ENCODE measurements around the gene RBMS1. TPM values are rescaled to one million over a fixed set of nuclear protein-coding genes. Genes with fewer than 3 reads are reported as not detected.

The RBMS1 gene
- total and polyA plus RNA-seq, 2 of the 4 experiments (the other 2 are of a cell fraction), result 43.5 to 64.9 TPM

- H3K79me1 ChIP-seq (ENCODE audit: low read depth in 1 of 2, low read length in 2 of 2), result peaks cover 25 to 64% of the 10 kb centered on the region in 2 experiments
- no peak overlapping the region for H3K18ac ChIP-seq (ENCODE audit: low read depth, low read length)
- no peak overlapping the region for H4K91ac ChIP-seq (ENCODE audit: insufficient read depth, low read depth, low read length)
- no peak overlapping the region for H3K4me2 ChIP-seq (ENCODE audit: low read depth, low read length)
- TF ChIP-seq FOS (IDR thresholded peaks at IDR 0.05; ENCODE audit: low read depth, low read length), result no peak
- TF ChIP-seq MAZ (IDR thresholded peaks at IDR 0.05; ENCODE audit: borderline replicate concordance, low read depth, low read length), result no peak
- TF ChIP-seq CHD1 (IDR thresholded peaks at IDR 0.05; ENCODE audit: low read depth, low read length), result no peak
- TF ChIP-seq MXI1 (IDR thresholded peaks at IDR 0.05; ENCODE audit: borderline replicate concordance, low read depth, low read length), result no peak
- TF ChIP-seq CTCF (conservative IDR thresholded peaks at IDR 0.05; ENCODE audit: low read depth, low read length), result no peak
- no peak for TF ChIP-seq CEBPB (IDR thresholded peaks at IDR 0.05; ENCODE audit: low read depth, low read length)
- no peak for TF ChIP-seq POLR2A (IDR thresholded peaks at IDR 0.05; ENCODE audit: low read depth, low read length)
- no peak for TF ChIP-seq NFE2L2 (IDR thresholded peaks at IDR 0.05; ENCODE audit: low read depth, low read length)
- TF ChIP-seq RAD21 (IDR thresholded peaks at IDR 0.05; ENCODE audit: low read length), result no peak
- no peak for TF ChIP-seq MAFK (IDR thresholded peaks at IDR 0.05; ENCODE audit: low read depth, low read length)
- TF ChIP-seq ELK1 (IDR thresholded peaks at IDR 0.05; ENCODE audit: borderline replicate concordance, low read depth, low read length), result no peak
- no peak for TF ChIP-seq RFX5 (IDR thresholded peaks at IDR 0.05; ENCODE audit: low read depth, low read length)
- TF ChIP-seq BHLHE40 (IDR thresholded peaks at IDR 0.05; ENCODE audit: low read depth, low read length), result no peak
- no peak for TF ChIP-seq RCOR1 (IDR thresholded peaks at IDR 0.05; ENCODE audit: insufficient replicate concordance, low read length)
- TF ChIP-seq USF2 (IDR thresholded peaks at IDR 0.05; ENCODE audit: low read depth, low read length), result no peak
- no peak for TF ChIP-seq SMC3 (IDR thresholded peaks at IDR 0.05; ENCODE audit: low read depth, low read length)
- no TSS peak for BruUV-seq (replicated peaks)
- H2AK5ac ChIP-seq (ENCODE audit: low read depth, low read length), result no peak overlapping the region
- no peak overlapping the region for H3K23ac ChIP-seq (ENCODE audit: low read depth, low read length)
- H3K27me3 ChIP-seq (ENCODE audit: control insufficient read depth, insufficient read depth, low read length), result no peaks in the 10 kb centered on the region
- peaks cover 18% of the 10 kb centered on the region for H3K4me1 ChIP-seq (ENCODE audit: control insufficient read depth, insufficient read depth, low read length)
- no peak overlapping the region for H2AK9ac ChIP-seq (replicated peaks; ENCODE audit: low read depth, low read length, poor library complexity)
- ATAC-seq (ENCODE audit: low read depth) (no peak), DNase-seq (no peak)
- POLR2A ChIA-PET (ENCODE audit: unreplicated experiment), result no interaction called here
- H3K4ac ChIP-seq (ENCODE audit: low read depth, low read length), result no peak overlapping the region
- no peak overlapping the region for H3K56ac ChIP-seq (ENCODE audit: extremely low read depth, insufficient read depth, low read length)
- H2BK5ac ChIP-seq (ENCODE audit: low read depth, low read length, poor library complexity, severe bottlenecking), result no peak overlapping the region
- no peaks in the 10 kb centered on the region for H3K36me3 ChIP-seq (ENCODE audit: control insufficient read depth, insufficient read depth, low read length)
- no peak overlapping the region for H2BK120ac ChIP-seq (ENCODE audit: low read depth, low read length)
- no peaks in the 10 kb centered on the region for H3K9me3 ChIP-seq (ENCODE audit: control insufficient read depth, insufficient read depth, low read length)
- H2BK20ac ChIP-seq (ENCODE audit: low read depth, low read length), result no peak overlapping the region
- H3K9me1 ChIP-seq (ENCODE audit: insufficient read depth, low read length), result peaks cover 15% of the 10 kb centered on the region
- H3K14ac ChIP-seq (replicated peaks; ENCODE audit: low read depth, low read length), result no peak overlapping the region
- dilution Hi-C loops (cut with HindIII; ENCODE audit: low sequenced_read_pairs, unreplicated experiment), result no loop called here
- in situ Hi-C loops (cut with MboI; ENCODE audit: low sequenced_read_pairs), result no loop called here
- intact Hi-C loops (cut with micrococcal nuclease), result no loop called here
- WGBS, 2 experiments (ENCODE audit: extremely low coverage in 2 of 2, insufficient read length in 1 of 2), result 100% methylated on average over 2 of the region's 9 CpGs; no CpG with 5 or more reads in 1 of the 2 experiments
- H2BK15ac ChIP-seq (ENCODE audit: low read depth, low read length), result no peak overlapping the region
- no peak overlapping the region for H3K27ac ChIP-seq (ENCODE audit: insufficient read depth, low read length)
- H3K4me3 ChIP-seq (ENCODE audit: insufficient read depth, low read depth, low read length), result no peak overlapping the region
- no peak overlapping the region for H4K8ac ChIP-seq (ENCODE audit: low read depth in 2 of 2, low read length in 2 of 2)
- no peak overlapping the region for H3K9ac ChIP-seq (ENCODE audit: low read depth, low read length)
- CTCF ChIA-PET, result interaction anchor here (1.3 kb wide), 1 partner anchor 110 kb away, joined by 3 read pairs; no protein-coding TSS in a partner anchor
- H4K5ac ChIP-seq (ENCODE audit: low read depth, low read length), result no peak overlapping the region
- no peak overlapping the region for H2AFZ ChIP-seq (replicated peaks; ENCODE audit: low read length, poor library complexity)
- peaks cover 32% of the 10 kb centered on the region for H4K20me1 ChIP-seq (ENCODE audit: insufficient read depth, low read length)
These were observed 30.4 kb downstream of the RBMS1 start for GRCh38 chr2:160463245-160463644.

Data from IMR-90 (cell line).